ENCODE results near the gene LMX1B.

The LMX1B gene

DNA sequence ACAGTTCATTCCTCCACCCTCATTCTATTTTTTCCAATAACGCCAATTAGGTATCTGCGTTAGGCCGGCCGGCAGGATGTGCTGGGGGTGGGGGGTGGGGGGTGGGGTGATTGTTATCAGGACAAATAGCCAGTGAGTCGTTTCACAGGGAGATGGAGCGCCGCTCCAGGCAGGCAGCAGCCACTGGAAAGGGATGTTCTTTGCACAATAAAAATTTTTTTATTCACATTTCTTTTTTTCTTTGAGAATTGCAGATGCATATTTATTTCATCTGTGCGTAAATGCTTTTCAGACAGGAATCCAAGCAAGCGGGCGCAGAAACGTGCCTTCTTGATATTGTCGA is 4.1 kb downstream of the LMX1B start:
- no peak for DNase-seq (ENCODE audit: low read depth, low spot score)

DNA sequence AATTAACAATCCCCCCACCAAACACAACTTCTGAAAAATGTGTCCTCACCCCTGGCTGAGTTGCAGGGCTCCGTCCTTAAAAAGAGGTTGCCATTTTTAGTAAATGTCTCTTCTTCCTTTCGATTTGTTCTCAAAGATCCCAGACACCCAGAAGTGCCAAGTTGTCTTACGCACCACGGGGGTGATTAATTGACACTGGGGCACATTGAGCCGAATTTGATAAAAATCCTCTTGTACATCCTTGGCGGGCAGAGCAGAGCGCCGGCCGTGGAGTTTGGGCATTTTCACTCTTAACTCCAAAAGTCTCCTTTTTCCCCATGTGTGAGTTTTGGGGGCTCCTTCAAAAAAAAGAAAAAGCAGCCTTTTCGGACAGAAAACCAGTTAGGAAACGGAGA is 4.5 kb downstream of the LMX1B start:
- no peak for DNase-seq (ENCODE audit: low read depth, low spot score)

DNA sequence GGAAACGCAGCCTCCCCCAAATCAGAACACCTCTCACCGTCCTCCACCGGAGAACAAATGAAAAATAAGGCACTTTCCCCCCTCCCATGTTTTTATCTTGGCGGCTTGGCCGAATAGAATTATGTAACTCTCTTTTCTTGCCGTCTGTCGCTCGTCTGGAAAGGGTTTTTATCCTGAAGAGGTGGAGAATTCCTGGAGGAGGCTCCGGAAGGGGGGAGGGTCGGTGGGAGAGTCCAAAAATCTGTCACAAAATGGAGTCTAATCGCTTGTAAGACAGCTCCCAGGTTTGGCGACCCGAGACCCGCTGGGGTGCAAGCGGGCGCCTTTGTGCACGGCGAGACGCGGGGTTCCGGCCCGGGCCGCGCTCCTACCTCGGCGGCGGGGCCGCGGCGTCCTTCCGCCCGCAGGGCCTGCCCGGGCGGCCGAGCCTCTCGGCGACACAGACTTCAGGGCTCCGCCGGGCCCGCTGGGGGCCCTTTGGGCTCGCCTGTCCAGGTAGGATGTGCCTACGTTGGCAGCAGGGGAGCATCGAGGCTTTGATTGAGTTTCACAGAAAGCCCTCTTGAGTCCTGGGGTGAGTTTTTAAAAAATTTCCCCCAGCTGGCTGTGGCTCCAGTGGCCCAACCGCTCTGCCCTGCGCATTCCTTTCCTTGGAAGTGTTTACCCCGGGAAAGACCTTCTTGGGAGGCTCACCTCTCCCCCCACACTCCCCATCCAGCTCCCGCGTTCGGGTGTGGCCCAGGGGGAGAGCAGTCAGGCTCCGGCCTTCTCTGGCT is 5.0 kb downstream of the LMX1B start:
- no peak for DNase-seq (ENCODE audit: low read depth, low spot score)

DNA sequence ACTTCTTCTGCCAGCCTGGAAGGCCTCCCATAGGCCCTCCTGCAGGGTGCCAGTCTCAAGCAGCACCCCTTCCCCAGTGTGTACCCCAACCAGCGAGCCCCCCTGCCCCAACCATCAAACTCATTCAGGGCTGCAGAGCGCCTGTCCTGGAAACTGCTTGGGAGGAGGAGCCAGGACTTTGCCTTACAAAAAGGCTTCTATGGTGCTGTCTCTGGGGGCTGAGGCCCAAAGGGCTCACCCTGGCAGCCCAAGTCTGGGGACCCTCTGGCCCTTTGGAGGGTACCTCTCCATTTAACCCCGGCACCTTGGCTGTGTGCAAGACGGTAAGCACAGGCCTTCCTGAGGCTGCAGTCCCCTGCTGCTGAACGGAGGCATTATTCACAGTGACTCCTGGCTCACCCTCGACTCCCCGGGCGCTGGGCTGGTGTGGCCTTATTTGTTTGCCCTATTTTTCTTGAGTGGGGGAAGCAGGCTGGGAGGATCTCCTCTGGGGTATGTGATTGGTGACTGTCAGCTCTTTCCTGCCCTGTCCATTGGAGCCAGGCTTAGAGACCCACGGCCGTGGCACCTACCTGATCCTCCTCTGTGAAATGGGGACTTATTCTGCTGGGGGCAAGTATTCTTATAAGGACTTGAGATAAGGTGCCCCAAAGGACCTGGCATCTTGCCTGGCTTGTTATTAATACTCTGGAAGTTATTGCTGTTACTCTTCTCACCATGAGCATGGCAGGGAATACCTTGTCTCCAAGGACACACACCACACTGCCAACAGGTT is 5.8 kb downstream of the LMX1B start:
- DNase-seq (ENCODE audit: low read depth, low spot score) = no peak

DNA sequence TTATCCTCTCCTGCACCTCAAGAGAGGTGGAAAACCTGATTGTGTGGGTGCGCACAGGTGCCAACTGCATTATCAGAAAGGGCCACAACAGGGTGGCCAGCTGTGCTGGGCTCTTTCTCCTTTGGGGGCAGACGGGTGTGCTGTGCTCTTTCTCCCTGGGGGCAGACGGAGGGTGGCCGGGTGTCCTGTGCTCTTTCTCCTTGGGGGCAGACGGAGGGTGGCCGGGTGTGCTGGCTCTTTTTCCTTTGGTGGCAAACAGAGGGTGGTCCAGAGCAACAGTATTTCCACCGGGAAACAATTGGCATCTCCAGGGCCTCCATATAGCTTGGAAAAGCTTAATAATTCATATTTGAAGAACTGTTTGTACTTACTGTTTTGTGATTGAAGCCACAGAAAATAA is 6.8 kb downstream of the LMX1B start:
- DNase-seq (ENCODE audit: low read depth, low spot score) = no peak

DNA sequence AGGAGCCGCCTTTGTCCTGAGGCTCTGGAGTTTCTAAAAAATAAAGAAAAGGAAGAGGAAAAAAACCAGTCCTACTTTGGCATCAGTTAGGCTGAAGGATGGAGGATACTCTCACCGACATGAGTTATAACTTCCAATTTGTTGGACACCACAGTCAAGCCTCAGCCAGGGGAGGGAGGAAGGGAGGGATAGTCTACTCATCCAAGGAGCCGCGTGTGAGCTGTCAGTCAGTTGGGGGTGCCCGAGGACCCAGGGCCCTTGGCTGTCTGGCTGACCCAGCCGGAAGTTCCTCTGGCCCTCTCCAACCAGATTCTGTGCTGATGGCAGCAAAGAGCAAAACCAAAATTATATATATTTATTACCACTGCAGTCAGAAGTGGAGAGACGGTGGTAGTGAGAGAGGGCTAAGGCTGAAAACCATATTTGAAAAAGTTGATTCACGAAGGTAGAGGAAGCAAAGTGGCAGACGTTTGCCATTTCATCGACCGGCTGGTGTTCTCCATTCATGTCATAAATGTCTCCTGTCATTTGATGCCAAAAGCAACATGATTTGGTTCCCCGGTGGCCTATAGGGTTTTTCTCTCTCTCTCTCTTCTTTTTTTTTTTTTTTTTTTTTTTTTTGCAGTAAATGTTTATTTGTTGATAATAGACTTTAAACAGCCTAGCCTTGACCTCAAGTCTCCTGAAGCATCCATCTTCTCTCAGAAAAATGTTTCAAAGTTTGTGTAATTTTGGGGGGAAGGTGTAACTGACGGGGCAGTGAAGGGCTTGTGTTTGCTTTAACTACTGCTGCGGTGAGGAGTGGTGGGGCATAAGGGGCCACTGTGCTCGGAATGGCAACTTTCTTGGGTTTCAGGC is 7.6 kb downstream of the LMX1B start:
- DNase-seq (ENCODE audit: low read depth, low spot score) = no peak

DNA sequence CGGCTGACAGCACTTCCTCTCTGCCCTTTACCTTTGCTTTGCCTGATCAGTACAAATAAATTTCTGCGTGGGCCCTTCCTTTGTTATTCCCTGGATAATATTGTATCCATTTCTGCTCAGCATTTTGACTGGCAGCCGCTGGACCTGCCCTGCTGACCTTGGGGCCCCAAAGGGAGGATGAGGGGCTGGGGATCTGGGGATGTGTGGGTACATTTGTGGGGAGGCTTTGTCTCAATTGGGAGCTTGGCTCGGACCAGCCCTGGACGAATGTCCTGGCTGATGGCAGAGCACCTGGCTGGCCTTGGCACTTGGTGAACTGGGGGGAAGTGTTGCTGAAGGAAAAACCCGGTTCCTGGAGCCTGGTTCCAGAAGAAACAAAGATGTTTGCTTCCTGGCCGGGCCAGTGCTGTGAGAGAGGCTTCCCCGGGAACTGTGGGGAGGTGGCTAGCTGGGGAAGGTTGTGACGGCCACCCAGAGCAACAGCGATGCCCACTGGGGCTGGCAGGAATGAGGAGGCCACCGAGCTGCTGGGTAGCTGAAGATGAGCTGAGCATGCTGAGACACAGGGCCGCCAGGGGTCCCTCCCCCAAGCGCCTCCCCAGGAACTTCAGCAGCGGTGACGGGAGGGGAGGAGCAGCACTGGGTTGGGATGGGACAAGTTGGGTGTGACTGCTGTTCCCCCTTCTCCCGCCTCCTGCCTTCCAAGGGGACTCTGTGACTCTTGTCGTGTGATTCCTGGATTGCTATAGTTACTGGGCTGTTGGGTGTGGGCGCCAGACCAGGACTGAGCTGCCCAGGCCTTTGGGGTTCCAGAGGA is 8.4 kb downstream of the LMX1B start:
- no peak for DNase-seq (ENCODE audit: low read depth, low spot score)

DNA sequence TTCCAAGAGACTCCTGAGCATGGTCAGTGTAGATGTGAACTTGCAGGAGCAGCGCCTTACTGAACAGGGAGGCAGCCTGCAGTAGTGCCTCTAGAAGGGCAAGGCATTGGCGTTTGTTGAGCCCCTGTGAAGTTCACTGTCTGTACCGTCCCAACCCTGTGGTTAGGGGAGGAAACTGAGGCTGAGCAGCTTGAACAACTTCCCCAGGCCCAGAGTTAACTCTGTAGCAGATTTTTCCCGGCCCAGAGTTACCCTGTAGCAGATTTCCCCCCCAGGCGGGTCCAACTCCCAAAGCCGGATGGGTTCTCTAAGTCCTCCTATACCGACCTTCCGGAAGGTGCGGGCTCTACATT is 9.6 kb downstream of the LMX1B start:
- no peak for DNase-seq (ENCODE audit: low read depth, low spot score)

DNA sequence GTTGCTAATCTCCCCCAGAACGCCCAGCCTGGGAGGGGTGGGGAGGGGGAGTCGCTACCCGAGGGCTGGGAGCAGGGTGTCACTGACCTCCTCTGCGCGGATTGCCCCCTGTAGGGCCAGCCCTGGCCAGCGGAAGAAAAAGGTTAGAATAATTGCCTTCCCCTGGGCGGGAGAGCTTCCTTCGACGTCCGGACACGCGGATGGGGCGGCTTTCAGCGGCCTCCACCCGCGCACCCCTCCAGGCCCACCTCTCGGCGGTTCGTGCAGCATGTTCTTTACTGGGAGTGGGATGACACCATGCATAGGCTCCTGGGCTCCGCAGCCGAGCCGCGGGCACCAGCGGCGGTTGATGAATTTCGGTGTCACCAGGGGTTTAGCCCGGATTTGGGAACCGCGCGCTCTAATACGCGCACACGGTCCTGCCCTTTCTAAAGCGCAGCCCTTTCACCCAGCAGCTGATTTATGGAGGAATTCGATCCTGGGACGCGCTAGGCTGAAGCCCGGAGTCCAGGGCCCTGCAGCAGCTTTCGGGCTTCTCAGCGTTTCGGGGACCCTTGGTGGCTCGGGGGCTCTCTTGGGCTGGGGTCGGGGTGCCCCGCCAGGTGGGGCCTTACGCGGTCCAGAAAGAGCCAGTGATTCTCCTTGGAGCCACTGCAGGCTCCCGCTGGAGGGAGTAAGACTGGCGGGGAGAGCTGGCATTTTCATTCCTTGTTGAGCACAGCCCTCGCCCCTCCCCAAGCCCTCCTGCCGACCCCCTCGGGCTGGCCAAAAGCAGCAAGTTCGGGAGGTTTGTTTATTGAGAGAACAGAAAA is 10.1 kb downstream of the LMX1B start:
- DNase-seq (ENCODE audit: low read depth, low spot score) = no peak

DNA sequence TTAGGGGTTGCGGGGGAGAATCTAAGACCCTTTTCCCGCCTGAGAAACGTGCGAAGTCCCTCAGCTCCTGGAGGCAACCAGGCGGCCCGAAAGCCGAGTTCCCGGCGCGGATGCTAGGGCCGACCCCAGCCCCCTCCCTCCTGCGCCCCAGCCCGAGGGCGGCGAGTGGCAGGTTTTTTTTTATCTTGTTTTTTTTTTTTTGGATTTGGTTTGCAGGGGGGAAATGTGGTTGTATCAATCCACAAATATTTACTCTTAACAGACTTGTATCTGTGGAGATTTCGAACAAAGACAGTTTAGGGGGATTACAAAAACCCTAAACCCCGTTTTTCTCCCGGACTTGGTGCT is 10.7 kb downstream of the LMX1B start:
- no peak for DNase-seq (ENCODE audit: low read depth, low spot score)

DNA sequence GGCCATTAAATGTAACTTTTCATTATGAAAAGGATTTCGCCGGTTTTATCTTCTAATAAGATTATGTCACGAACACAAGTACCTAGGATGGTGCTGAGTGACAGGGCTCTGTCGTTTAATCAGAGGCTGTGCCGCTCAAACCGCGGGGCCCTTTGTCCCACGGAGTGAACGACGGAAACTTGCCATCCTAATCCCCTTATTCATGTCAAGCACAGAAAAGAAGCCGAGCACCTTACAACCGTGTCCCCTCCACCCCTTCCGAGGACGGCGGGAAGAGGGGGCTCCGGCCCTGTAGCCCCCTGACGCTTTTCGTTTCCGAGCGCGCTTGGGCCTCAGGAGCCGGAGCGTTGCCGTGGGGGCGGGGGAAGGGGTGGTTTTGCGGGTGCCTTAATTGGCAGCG is 11.2 kb downstream of the LMX1B start:
- no peak for DNase-seq (ENCODE audit: low read depth, low spot score)

DNA sequence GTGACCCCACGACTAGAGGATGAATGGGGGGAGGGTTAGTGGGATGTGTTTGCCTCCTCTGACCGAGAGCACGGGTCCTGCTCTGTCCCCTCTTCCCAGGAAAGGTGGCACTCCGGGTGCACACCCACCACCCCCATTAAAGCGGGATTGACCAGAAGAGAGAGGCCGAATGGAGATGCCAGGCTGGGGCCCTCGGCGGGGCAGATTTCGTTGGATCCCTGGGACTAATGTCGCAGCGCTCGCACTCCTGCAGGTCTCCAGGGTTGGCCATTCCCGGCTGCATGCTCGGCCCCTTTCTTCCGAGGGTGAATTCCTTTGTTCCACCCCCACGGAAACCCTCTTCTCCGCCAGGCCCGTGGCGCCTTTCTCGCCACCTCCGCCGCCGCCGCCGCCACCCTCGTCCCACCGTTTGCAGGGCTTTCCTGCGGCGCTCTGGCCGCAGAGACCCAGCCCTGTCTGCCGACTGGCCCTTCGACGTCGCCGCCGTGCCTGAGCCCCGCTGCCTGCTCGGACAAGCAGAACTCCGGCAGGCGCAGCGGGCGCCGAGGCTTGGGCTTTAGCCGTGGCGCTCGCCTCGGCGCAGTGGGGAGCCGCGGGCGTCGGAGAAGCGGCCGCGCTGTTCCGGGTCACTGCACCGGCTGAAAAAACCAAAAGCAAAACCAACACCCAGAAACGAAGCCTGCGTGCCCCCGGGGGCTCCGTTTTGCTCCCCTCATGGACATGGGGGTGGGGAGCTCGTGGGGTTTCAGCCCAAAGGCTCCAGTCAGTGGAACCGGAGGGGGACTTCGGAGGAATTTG is 11.8 kb downstream of the LMX1B start:
- DNase-seq (ENCODE audit: low read depth, low spot score) = no peak

DNA sequence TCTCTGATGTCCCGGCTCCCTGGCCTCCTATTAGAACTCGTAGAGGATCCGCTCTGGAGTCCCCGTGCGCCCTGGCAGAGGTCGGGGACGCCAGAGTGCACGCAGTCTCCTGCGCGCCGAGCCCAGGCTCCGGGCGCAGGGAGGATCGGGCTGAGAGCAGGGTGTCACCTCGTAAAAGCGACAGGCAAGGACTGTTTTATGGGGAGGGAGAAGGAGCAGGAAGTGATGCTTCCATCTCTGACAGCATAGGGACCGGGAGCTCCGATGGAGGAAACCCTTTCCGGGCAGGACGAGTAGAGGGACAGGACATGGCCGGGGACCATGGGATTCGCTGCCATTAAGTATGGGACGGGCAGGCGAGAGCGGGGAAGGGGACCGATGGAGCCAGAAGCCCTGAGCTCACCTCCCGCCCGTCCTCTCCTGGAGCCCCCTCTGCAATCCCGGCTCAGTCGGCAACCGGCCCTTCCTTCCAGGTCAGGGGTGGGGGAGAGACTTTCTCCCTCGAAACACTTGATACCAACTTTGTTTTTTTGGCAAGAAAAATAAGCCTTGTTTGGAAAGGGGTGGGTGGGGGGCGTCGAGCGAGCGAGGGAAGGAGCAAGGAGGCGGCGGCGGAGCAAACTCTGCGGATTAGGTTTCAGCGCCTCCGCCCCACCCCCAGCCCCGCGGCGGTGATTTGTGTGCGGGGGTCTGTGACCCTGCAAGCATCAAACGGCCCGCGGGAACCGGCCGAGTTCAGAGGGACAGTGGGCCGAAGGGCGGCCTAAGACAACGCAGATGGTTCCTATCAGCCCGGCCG is 12.6 kb downstream of the LMX1B start:
- DNase-seq (ENCODE audit: low read depth, low spot score) = no peak

DNA sequence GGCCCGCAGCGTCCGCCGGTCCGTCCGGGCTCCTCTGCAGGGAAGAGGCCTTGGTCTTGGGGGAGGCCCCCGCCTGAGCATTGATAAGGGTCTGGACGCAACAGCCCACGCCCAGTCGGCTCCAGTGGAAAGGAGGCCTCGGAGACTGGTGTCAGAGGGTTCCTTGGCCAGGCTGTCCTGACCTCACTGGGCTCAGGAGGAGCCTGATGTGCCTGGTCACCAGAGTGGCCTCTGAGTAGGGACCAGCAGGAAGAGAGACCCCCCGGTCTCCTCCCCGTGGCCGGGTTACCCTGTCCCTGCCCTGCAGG is 13.2 kb downstream of the LMX1B start:
- no peak for DNase-seq (ENCODE audit: low read depth, low spot score)

DNA sequence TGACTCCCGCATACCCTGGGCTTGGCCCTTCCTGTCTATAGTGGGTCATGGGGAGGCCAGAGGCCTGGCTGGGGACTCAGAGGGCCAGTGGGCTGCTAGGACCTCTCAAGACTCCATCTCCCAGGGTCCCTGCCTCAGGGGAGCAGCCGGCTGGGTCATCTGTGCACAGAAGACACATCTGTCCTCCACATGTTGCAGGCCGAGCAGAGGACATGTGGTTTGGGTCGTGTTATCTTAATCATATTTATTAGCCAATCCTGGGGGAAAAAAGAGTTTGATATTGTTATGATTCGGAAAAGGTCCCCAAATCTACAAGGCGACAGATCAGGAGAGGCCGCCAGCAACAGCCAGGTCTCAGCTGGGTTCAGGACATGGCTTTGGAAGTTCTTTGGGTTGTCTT is 14.4 kb downstream of the LMX1B start:
- DNase-seq (ENCODE audit: low read depth, low spot score) = no peak

DNA sequence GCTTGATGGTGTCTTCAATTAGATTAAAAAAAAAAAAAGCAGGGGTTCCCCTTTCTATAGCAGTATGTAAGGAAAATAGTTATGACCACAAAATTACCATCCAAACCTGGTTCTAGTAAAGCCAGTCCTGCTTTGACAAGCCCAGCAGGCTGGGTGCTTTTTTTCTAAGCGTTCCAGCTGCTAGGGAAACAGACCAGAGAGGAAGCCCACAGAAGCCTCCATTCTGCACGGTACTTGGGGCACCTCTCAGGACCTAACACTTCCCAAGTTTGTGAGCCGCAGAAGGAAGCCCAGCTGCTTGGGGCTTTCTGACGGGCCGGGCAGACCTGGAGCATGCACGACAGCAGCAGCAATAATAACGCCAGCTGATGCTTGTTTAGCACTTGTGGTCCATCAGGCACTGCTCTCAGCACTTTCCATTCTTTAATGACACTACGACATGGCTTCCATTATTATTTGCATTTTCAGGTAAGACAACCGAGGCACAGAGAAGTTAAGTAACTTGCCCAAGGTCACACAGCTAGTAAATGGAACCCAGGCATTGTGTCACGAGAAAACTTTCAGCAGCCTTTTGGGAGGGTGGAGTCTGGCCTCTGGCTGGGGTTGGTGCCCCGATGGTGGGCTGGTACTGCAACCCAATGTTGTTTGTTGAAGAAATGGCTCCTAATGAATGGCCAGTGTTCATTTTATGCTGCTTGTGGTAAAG is 15.4 kb downstream of the LMX1B start:
- no peak for DNase-seq (ENCODE audit: low read depth, low spot score)

DNA sequence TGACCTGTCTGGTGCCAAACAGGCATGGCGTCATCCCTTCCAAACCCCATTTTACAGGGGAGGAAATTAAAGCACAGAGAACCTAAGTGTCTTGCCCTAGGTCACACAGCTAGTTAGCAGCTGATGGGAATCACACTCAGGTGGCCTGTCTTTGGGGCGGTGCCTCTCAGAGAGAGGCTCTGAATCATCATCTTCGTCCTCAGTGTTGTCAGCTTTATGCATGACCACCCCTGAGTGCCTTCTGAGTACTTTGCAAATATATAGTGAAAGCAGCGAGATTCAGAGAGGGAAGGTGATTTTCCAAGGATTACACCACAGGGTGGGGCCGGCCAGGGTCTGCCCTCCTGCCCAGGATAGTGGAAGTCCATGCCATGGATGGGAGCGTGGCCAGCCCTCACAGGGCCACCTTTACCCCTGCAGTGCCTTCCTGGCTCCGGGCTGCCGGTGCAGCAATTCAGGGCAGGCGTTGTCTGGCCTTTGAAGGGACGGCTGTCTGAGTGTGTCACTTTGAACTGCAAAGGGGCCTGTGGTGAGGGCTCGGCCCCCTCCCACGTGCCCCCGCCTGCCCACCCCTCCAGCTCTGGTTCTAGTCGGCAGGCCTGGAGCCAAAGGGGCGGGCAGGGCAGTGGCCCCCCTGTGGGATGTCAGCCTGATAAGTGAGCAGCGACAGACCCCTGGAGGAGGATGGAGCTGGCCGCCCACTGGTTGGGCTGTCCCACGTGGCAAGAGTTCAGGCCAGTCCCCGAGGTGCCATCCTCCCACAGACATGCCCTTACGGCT is 16.9 kb downstream of the LMX1B start:
- no peak for DNase-seq (ENCODE audit: low read depth, low spot score)

DNA sequence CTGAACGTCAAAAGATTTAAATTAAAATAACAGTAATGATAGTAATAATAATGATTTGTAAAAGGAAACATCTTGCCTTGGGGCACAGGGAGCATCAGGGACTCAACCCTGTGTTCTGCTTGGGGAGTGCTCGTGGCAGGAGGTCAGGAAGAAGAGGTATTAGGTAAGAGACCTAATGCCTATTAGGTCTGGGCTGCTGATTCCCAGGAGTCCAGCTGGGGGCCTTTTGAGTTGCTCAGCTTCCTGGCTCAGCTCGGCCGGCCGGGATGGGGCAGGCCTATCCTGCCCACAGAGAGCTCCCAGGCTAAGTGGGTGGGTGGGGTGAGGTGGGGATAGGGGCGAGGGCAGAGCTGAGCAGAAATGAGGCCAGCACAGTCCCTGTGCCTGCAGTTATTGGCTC is 17.5 kb downstream of the LMX1B start:
- no peak for DNase-seq (ENCODE audit: low read depth, low spot score)
